SK-N-SH treated with all-trans-retinoic acid at 6 μM for 48 hours (cell line): ENCODE results near the gene SYNE1.

Source experiments
- ATAC-seq: fragments of 200-7000 bp; cut with Tn5 transposase; 3 replicates; pipeline ENCODE4 v1.9.1; 2020; ENCODE audit warnings: mild to moderate bottlenecking, moderate library complexity
- ARNTL ChIP-seq: fragments of 450-650 bp; formaldehyde crosslinking; IDR thresholded peaks from 2 replicates; pipeline ENCODE4 v1.5.0; 2020; ENCODE audit warnings: low read depth, mild to moderate bottlenecking, moderate library complexity, borderline replicate concordance
- CREB5 ChIP-seq: fragments of 250-450 bp; sonication (Bioruptor Pico); IDR thresholded peaks from 2 replicates; pipeline ENCODE4 v1.5.1; 2020; ENCODE audit warnings: low read depth, mild to moderate bottlenecking, moderate library complexity
- ESRRG ChIP-seq: fragments of 250-450 bp; sonication (Bioruptor Pico); IDR thresholded peaks from 2 replicates; pipeline ENCODE4 v1.6.1; 2021; ENCODE audit warnings: mild to moderate bottlenecking
- OSR1 ChIP-seq: fragments of 250-450 bp; sonication (Bioruptor Pico); IDR thresholded peaks from 2 replicates; pipeline ENCODE4 v1.8.0; 2022; ENCODE audit warnings: moderate library complexity, mild to moderate bottlenecking, inconsistent platforms
- PATZ1 ChIP-seq: fragments of 250-450 bp; sonication (Bioruptor Pico); IDR thresholded peaks from 2 replicates; pipeline ENCODE4 v1.8.0; 2020; ENCODE audit warnings: mild to moderate bottlenecking, moderate library complexity, borderline replicate concordance
- POU6F1 ChIP-seq: fragments of 250-450 bp; sonication (Bioruptor Pico); IDR thresholded peaks from 2 replicates; pipeline ENCODE4 v1.8.0; 2021; ENCODE audit warnings: low read depth, mild to moderate bottlenecking, moderate library complexity, borderline replicate concordance
- PPARA ChIP-seq: fragments of 250-450 bp; sonication (Bioruptor Pico); IDR thresholded peaks from 2 replicates; pipeline ENCODE4 v1.5.0; 2020; ENCODE audit warnings: mild to moderate bottlenecking, borderline replicate concordance
- RARB ChIP-seq: fragments of 250-450 bp; sonication (Bioruptor Pico); IDR thresholded peaks from 2 replicates; pipeline ENCODE4 v1.8.0; 2021; ENCODE audit warnings: mild to moderate bottlenecking, moderate library complexity
- SNAI2 ChIP-seq: fragments of 250-450 bp; sonication (Bioruptor Pico); IDR thresholded peaks from 2 replicates; pipeline ENCODE4 v1.5.0; 2020; ENCODE audit warnings: mild to moderate bottlenecking, moderate library complexity
- TCF4 ChIP-seq: fragments of 250-450 bp; sonication (Bioruptor Pico); IDR thresholded peaks from 2 replicates; pipeline ENCODE4 v1.8.0; 2021; ENCODE audit warnings: mild to moderate bottlenecking, moderate library complexity, borderline replicate concordance
- TOX ChIP-seq: fragments of 250-450 bp; sonication (Bioruptor Pico); IDR thresholded peaks from 2 replicates; pipeline ENCODE4 v1.8.0; 2021; ENCODE audit warnings: mild to moderate bottlenecking, moderate library complexity, borderline replicate concordance
- TSHZ2 ChIP-seq: fragments of 250-450 bp; sonication (Bioruptor Pico); IDR thresholded peaks from 2 replicates; pipeline ENCODE4 v1.5.0; 2020; ENCODE audit warnings: mild to moderate bottlenecking, moderate library complexity
- ZC3H10 ChIP-seq: fragments of 250-450 bp; sonication (Bioruptor Pico); IDR thresholded peaks from 2 replicates; pipeline ENCODE4 v1.5.1; 2021; ENCODE audit warnings: mild to moderate bottlenecking, moderate library complexity
- ZFP30 ChIP-seq: fragments of 450-650 bp; formaldehyde crosslinking; IDR thresholded peaks from 2 replicates; pipeline ENCODE4 v1.5.0; 2022; ENCODE audit warnings: mild to moderate bottlenecking, moderate library complexity
- ZNF565 ChIP-seq: fragments of 450-650 bp; formaldehyde crosslinking; conservative IDR thresholded peaks from 2 replicates; pipeline ENCODE4 v1.5.0; 2020; ENCODE audit warnings: low read depth, mild to moderate bottlenecking, moderate library complexity
- ZNF8 ChIP-seq: fragments of 450-650 bp; formaldehyde crosslinking; IDR thresholded peaks from 2 replicates; pipeline ENCODE4 v1.5.0; 2020; ENCODE audit warnings: mild to moderate bottlenecking, moderate library complexity
- TF ChIP-seq, protein P1 (sequence below): fragments of 250-450 bp; sonication (Bioruptor Pico); IDR thresholded peaks from 2 replicates; pipeline ENCODE4 v1.5.1; 2021; ENCODE audit warnings: mild to moderate bottlenecking, moderate library complexity

Gene SYNE1

DNA sequence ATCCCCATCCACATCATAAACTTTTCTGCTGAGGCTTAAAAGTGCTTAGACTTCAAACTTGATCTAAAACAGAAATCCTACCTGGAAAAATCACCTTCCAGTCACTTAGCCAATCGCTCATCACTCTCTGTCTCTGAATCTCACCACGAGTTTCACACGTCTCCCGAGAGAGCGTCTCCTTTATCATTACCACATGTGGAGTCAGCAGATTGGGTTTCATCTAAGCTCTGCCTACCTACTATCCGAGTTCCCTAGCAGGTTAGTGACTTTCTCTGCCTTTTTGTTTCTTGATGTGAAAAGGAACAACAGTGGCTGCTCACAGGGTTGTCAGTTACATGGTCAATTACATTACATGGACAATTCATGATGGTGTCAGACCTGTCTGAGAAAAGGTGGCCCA, 543.5 kb downstream of the SYNE1 start:
- TF ChIP-seq ESRRG (CRISPR knock-in tag) = no peak
- no peak for TF ChIP-seq ZNF8 (CRISPR knock-in tag)
- no peak for ATAC-seq

DNA sequence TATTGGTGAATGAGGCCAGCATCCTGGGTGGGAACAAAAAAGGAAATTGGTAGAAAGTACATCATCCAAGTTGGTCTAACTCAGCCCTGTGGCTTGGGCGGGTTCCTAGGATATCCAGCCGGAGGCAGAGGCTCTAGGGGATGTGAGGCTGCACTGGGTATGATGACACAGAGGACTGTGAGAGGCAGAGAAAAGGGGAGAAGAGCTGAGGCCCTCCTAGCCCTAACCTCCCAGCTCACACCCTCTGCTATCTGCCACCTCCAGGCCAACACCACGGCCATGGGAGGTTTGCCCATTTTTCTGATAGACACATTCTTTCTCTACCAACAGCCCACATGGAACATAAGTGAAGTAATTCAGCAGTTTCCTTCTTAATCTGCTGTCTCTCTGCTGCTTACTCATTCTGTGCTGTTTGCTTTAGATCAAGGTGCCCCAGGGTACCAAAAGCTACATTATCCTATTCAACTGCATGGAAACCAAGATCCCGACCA, 545.3 kb downstream of the SYNE1 start:
- no peak for ATAC-seq
- TF ChIP-seq PATZ1 (CRISPR knock-in tag) = no peak
- no peak for TF ChIP-seq CREB5 (CRISPR knock-in tag)
- TF ChIP-seq POU6F1 (CRISPR knock-in tag) = no peak
- TF ChIP-seq ZNF565 (CRISPR knock-in tag) = no peak
- TF ChIP-seq PPARA (CRISPR knock-in tag) = no peak
- TF ChIP-seq, protein P1, sequence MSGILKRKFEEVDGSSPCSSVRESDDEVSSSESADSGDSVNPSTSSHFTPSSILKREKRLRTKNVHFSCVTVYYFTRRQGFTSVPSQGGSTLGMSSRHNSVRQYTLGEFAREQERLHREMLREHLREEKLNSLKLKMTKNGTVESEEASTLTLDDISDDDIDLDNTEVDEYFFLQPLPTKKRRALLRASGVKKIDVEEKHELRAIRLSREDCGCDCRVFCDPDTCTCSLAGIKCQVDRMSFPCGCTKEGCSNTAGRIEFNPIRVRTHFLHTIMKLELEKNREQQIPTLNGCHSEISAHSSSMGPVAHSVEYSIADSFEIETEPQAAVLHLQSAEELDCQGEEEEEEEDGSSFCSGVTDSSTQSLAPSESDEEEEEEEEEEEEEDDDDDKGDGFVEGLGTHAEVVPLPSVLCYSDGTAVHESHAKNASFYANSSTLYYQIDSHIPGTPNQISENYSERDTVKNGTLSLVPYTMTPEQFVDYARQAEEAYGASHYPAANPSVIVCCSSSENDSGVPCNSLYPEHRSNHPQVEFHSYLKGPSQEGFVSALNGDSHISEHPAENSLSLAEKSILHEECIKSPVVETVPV (CRISPR knock-in tag) = no peak
- TF ChIP-seq ZNF8 (CRISPR knock-in tag) = no peak
- TF ChIP-seq ESRRG (CRISPR knock-in tag) = no peak
- no peak for TF ChIP-seq ZC3H10 (CRISPR knock-in tag)
- TF ChIP-seq ZFP30 (CRISPR knock-in tag) = no peak
- TF ChIP-seq TOX (CRISPR knock-in tag) = no peak
- TF ChIP-seq OSR1 = no peak
- TF ChIP-seq SNAI2 (CRISPR knock-in tag) = no peak

- ATAC-seq = no peak
Measured at GRCh38 chr6:152091201-152091600, 546.0 kb downstream of the SYNE1 start.

More at GRCh38 chr6:152091201-152091600, 546.0 kb downstream of the SYNE1 start:
- TF ChIP-seq TSHZ2 (no peak), ARNTL (CRISPR knock-in tag) (no peak), ZNF8 (CRISPR knock-in tag) (no peak), PATZ1 (CRISPR knock-in tag) (no peak), TCF4 (CRISPR knock-in tag) (no peak), ZFP30 (CRISPR knock-in tag) (no peak), TOX (CRISPR knock-in tag) (no peak), RARB (CRISPR knock-in tag) (no peak)
